ENCODE results near the gene MARCHF2.
"Not testable (repeated sequence)": the region's sequence is repeated elsewhere in the genome, so short reads cannot be mapped to it uniquely, and the experiment has no call there.

DNA sequence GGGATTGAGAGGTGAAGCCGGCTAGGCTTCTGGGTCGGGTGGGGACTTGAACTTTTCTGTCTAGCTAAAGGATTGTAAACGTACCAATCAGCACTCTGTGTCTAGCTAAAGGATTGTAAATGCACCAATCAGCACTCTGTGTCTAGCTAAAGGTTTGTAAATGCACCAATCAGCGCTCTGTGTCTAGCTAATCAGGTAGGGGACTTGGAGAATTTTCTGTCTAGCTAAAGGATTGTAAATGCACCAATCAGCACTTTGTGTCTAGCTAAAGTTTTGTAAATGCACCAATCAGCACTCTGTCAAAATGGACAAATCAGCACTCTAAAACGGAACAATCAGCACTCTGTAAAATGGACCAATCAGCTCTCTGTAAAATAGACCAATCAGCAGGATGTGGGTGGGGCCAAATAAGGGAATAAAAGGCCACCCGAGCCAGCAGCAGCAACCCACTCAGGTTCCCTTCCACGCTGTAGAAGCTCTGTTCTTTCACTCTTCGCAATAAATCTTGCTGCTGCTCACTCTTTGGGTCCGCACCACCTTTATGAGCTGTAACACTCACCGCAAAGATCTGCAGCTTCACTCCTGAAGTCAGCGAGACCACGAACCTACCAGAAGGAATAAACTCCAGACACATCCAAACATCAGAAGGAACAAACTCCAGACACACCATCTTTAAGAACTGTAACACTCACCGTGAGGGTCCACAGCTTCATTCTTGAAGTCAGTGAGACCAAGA lies 33.8 kb upstream of the MARCHF2 start:
- not testable (repeated sequence) for TF ChIP-seq CTCF, POLR2A (IDR thresholded peaks at IDR 0.05)
